Measurements from ENCODE around the gene STYK1. TPM values are rescaled to one million over a fixed set of nuclear protein-coding genes. Genes with fewer than 3 reads are reported as not detected.

The STYK1 gene
- total and polyA plus RNA-seq, 4 donors, result 0.03 to 1.3 (median 0.08) TPM; not detected in 1

DNA sequence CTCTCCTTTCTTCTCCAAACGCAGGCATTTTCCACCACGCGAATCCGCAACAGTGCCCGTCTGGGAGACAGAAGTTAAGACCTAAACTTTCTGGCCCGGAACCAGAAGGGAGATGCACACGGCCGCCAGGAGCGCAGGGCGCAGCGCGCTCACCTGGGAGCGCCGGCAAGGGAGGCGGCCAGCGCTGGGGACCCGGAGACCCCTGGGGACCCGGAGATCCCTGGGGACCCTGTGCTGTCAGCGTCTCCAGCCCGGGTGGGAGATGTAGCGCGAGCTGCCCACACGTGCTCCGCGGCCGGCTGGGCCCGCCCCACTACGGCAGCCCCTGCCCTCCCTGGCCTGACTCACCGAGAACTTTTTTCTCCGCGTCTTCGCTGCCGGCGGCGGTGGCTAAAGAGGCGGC lies 48.7 kb upstream of the STYK1 start:
- H3K4me3 ChIP-seq (ENCODE audit: low read depth in 1 of 3, low read length in 3 of 3), result peak overlapping the region; percentile 89 to 94 (median 92)
- peak overlapping the region; percentile 85 to 90 for H3K27ac ChIP-seq (ENCODE audit: low read depth in 1 of 2, low read length in 2 of 2)
- peaks cover 0 to 13% (median 6%) of the 10 kb centered on the region in 4 donors for H3K4me1 ChIP-seq (ENCODE audit: control insufficient read depth in 4 of 4, insufficient read depth in 4 of 4, low read length in 3 of 4)
- peak overlapping the region; percentile 79 to 83 for H3K9ac ChIP-seq (ENCODE audit: low read depth in 1 of 2, low read length in 2 of 2)
- peak; percentile 48 for DNase-seq (ENCODE audit: low spot score)
- H3K36me3 ChIP-seq (ENCODE audit: control insufficient read depth in 4 of 4, insufficient read depth in 3 of 4, low read depth in 1 of 4, low read length in 3 of 4), result peaks cover 0 to under 1% (median 0%) of the 10 kb centered on the region in 4 donors
- TF ChIP-seq GABPA (IDR thresholded peaks at IDR 0.05 in 1 of 2, conservative IDR thresholded peaks at IDR 0.05 in 1 of 2) (no peak), RAD21 (IDR thresholded peaks at IDR 0.05) (no peak), EGR1 (IDR thresholded peaks at IDR 0.05; ENCODE audit: low read depth in 2 of 2) (no peak)
- TF ChIP-seq, protein P1, sequence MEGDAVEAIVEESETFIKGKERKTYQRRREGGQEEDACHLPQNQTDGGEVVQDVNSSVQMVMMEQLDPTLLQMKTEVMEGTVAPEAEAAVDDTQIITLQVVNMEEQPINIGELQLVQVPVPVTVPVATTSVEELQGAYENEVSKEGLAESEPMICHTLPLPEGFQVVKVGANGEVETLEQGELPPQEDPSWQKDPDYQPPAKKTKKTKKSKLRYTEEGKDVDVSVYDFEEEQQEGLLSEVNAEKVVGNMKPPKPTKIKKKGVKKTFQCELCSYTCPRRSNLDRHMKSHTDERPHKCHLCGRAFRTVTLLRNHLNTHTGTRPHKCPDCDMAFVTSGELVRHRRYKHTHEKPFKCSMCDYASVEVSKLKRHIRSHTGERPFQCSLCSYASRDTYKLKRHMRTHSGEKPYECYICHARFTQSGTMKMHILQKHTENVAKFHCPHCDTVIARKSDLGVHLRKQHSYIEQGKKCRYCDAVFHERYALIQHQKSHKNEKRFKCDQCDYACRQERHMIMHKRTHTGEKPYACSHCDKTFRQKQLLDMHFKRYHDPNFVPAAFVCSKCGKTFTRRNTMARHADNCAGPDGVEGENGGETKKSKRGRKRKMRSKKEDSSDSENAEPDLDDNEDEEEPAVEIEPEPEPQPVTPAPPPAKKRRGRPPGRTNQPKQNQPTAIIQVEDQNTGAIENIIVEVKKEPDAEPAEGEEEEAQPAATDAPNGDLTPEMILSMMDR (IDR thresholded peaks at IDR 0.05; ENCODE audit: low read depth, low read length, missing input control), result no peak
- TF ChIP-seq, protein P2, sequence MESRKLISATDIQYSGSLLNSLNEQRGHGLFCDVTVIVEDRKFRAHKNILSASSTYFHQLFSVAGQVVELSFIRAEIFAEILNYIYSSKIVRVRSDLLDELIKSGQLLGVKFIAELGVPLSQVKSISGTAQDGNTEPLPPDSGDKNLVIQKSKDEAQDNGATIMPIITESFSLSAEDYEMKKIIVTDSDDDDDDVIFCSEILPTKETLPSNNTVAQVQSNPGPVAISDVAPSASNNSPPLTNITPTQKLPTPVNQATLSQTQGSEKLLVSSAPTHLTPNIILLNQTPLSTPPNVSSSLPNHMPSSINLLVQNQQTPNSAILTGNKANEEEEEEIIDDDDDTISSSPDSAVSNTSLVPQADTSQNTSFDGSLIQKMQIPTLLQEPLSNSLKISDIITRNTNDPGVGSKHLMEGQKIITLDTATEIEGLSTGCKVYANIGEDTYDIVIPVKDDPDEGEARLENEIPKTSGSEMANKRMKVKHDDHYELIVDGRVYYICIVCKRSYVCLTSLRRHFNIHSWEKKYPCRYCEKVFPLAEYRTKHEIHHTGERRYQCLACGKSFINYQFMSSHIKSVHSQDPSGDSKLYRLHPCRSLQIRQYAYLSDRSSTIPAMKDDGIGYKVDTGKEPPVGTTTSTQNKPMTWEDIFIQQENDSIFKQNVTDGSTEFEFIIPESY (IDR thresholded peaks at IDR 0.05), result no peak
- TF ChIP-seq, protein P3, sequence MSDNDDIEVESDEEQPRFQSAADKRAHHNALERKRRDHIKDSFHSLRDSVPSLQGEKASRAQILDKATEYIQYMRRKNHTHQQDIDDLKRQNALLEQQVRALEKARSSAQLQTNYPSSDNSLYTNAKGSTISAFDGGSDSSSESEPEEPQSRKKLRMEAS (IDR thresholded peaks at IDR 0.05), result no peak
- peaks cover 0 to 9% (median 0%) of the 10 kb centered on the region in 4 donors for H3K27me3 ChIP-seq (ENCODE audit: control insufficient read depth in 4 of 4, insufficient read depth in 4 of 4, low read length in 3 of 4)
- no peaks in the 10 kb centered on the region for H3K9me3 ChIP-seq (ENCODE audit: control insufficient read depth in 4 of 4, low read length in 3 of 4)
- WGBS, result 1% methylated on average over 36 of the region's 36 CpGs

DNA sequence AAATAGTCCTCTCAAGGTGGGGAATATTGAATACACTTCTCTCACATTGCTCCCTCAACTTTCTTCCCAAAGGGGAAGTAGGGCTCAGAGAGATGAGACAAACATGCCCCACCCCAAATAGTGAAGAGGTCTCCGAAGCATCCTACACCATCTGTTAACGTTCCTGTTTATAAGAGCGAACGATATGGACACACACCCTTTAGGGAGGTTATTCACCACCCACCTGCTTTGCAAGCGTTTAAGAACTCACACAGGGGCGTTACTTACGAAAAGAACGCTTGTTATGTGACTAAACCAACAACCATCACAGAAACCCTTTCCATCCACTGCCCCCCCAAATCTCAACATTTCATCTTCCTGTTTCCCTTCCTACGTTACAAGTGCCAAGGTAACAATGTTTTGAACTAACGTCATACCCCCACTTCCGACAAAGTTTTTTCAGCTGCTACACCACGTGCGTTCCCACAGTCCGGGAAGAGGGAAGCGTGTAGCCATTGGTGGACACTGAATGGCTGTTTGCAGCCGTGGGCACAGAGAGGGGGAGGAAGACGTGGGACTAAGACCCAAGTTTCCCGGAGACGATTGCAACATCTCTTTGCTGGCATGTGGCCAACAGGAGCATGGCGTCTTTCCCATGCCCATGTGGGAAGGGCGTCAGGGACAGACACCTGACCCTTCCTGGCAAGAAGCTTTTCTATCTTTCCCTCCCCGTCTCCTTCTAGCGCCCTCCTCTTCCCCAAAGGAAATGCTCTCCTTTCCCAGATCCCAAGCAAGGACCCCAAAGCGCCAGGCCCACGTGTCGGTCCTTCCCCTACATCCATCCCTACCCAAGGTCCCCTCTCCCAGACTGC lies 48.0 kb upstream of the STYK1 start:
- TF ChIP-seq, protein P3 (IDR thresholded peaks at IDR 0.05), result peak; percentile 79
- TF ChIP-seq FOXA2 (IDR thresholded peaks at IDR 0.05) (no peak), NR2F2 (IDR thresholded peaks at IDR 0.05) (peak; percentile 10), YY1 (IDR thresholded peaks at IDR 0.05) (peak; percentile 58), HNF4G (IDR thresholded peaks at IDR 0.05) (no peak), JUND (IDR thresholded peaks at IDR 0.05) (peak in 1 of 2 donors; percentile 11), HNF4A (conservative IDR thresholded peaks at IDR 0.05) (no peak), SP1 (IDR thresholded peaks at IDR 0.05) (peak; percentile 14)
- TF ChIP-seq, protein P2 (IDR thresholded peaks at IDR 0.05), result no peak
- 11% methylated on average over 26 of the region's 26 CpGs for WGBS
- peak overlapping the region; percentile 89 to 94 (median 92) for H3K4me3 ChIP-seq (ENCODE audit: low read depth in 1 of 3, low read length in 3 of 3)
- peaks cover 0 to 13% (median 6%) of the 10 kb centered on the region in 4 donors for H3K4me1 ChIP-seq (ENCODE audit: control insufficient read depth in 4 of 4, insufficient read depth in 4 of 4, low read length in 3 of 4)
- peak; percentile 66 for DNase-seq (ENCODE audit: low spot score)
- H3K9me3 ChIP-seq (ENCODE audit: control insufficient read depth in 4 of 4, low read length in 3 of 4), result no peaks in the 10 kb centered on the region
- peaks cover 0 to 9% (median 0%) of the 10 kb centered on the region in 4 donors for H3K27me3 ChIP-seq (ENCODE audit: control insufficient read depth in 4 of 4, insufficient read depth in 4 of 4, low read length in 3 of 4)
- peak overlapping the region; percentile 85 to 90 for H3K27ac ChIP-seq (ENCODE audit: low read depth in 1 of 2, low read length in 2 of 2)
- H3K36me3 ChIP-seq (ENCODE audit: control insufficient read depth in 4 of 4, insufficient read depth in 3 of 4, low read depth in 1 of 4, low read length in 3 of 4), result peaks cover 0 to 4% (median 0%) of the 10 kb centered on the region in 4 donors
- H3K9ac ChIP-seq (ENCODE audit: low read depth in 1 of 2, low read length in 2 of 2), result peak overlapping the region; percentile 79 to 83

Data from liver (tissue), 9 donors.